ENCODE data around the gene CER1.

CER1 gene

GRCh38 chr9:14678776-14679175 is 43.8 kb downstream of the CER1 start:
- Histone ChIP-seq H3K9ac (ENCODE audit: insufficient read length, low read depth) (no peak overlapping the region), H3K9me3 (ENCODE audit: insufficient read depth, low read length) (no peaks in the 10 kb centered on the region), H3K36me3 (ENCODE audit: insufficient read depth, insufficient read length, low read length) (no peaks in the 10 kb centered on the region), H3K4me1 (ENCODE audit: insufficient read depth, insufficient read length) (no peaks in the 10 kb centered on the region), H3K4me3 (ENCODE audit: insufficient read length, low read depth) (no peak overlapping the region), H3K27me3 (ENCODE audit: insufficient read depth, insufficient read length) (no peaks in the 10 kb centered on the region)
- no peak for DNase-seq (ENCODE audit: low read depth, low spot score)
- TF ChIP-seq YY1 (IDR thresholded peaks at IDR 0.05; ENCODE audit: insufficient read depth, insufficient read length) (no peak), SUZ12 (IDR thresholded peaks at IDR 0.05; ENCODE audit: extremely low read depth, insufficient read depth, insufficient read length) (no peak), ZNF274 (IDR thresholded peaks at IDR 0.05; ENCODE audit: low read depth, low read length) (no peak)

GRCh38 chr9:14677872-14678271 is 44.7 kb downstream of the CER1 start:
- Histone ChIP-seq H3K9me3 (ENCODE audit: insufficient read depth, low read length) (no peaks in the 10 kb centered on the region), H3K9ac (ENCODE audit: insufficient read length, low read depth) (no peak overlapping the region), H3K27me3 (ENCODE audit: insufficient read depth, insufficient read length) (no peaks in the 10 kb centered on the region), H3K36me3 (ENCODE audit: insufficient read depth, insufficient read length, low read length) (no peaks in the 10 kb centered on the region), H3K4me3 (ENCODE audit: insufficient read length, low read depth) (no peak overlapping the region), H3K4me1 (ENCODE audit: insufficient read depth, insufficient read length) (no peaks in the 10 kb centered on the region)
- DNase-seq (ENCODE audit: low read depth, low spot score): no peak
- TF ChIP-seq YY1 (IDR thresholded peaks at IDR 0.05; ENCODE audit: insufficient read depth, insufficient read length): no peak
- no peak for TF ChIP-seq ZNF274 (IDR thresholded peaks at IDR 0.05; ENCODE audit: low read depth, low read length)
- no peak for TF ChIP-seq SUZ12 (IDR thresholded peaks at IDR 0.05; ENCODE audit: extremely low read depth, insufficient read depth, insufficient read length)

GRCh38 chr9:14677396-14677795 is 45.1 kb downstream of the CER1 start:
- H3K36me3 ChIP-seq (ENCODE audit: insufficient read depth, insufficient read length, low read length): no peaks in the 10 kb centered on the region
- no peaks in the 10 kb centered on the region for H3K27me3 ChIP-seq (ENCODE audit: insufficient read depth, insufficient read length)
- no peaks in the 10 kb centered on the region for H3K9me3 ChIP-seq (ENCODE audit: insufficient read depth, low read length)
- no peaks in the 10 kb centered on the region for H3K4me1 ChIP-seq (ENCODE audit: insufficient read depth, insufficient read length)
- DNase-seq (ENCODE audit: low read depth, low spot score): no peak
- no peak overlapping the region for H3K9ac ChIP-seq (ENCODE audit: insufficient read length, low read depth)
- H3K4me3 ChIP-seq (ENCODE audit: insufficient read length, low read depth): no peak overlapping the region
- TF ChIP-seq YY1 (IDR thresholded peaks at IDR 0.05; ENCODE audit: insufficient read depth, insufficient read length) (no peak), ZNF274 (IDR thresholded peaks at IDR 0.05; ENCODE audit: low read depth, low read length) (no peak), SUZ12 (IDR thresholded peaks at IDR 0.05; ENCODE audit: extremely low read depth, insufficient read depth, insufficient read length) (no peak)

- Histone ChIP-seq H3K36me3 (ENCODE audit: insufficient read depth, insufficient read length, low read length) (no peaks in the 10 kb centered on the region), H3K27me3 (ENCODE audit: insufficient read depth, insufficient read length) (no peaks in the 10 kb centered on the region), H3K4me1 (ENCODE audit: insufficient read depth, insufficient read length) (no peaks in the 10 kb centered on the region), H3K9ac (ENCODE audit: insufficient read length, low read depth) (no peak overlapping the region), H3K4me3 (ENCODE audit: insufficient read length, low read depth) (no peak overlapping the region), H3K9me3 (ENCODE audit: insufficient read depth, low read length) (no peaks in the 10 kb centered on the region)
- TF ChIP-seq ZNF274 (IDR thresholded peaks at IDR 0.05; ENCODE audit: low read depth, low read length) (no peak), SUZ12 (IDR thresholded peaks at IDR 0.05; ENCODE audit: extremely low read depth, insufficient read depth, insufficient read length) (no peak), YY1 (IDR thresholded peaks at IDR 0.05; ENCODE audit: insufficient read depth, insufficient read length) (no peak)
- no peak for DNase-seq (ENCODE audit: low read depth, low spot score)
Measured at GRCh38 chr9:14674630-14675029, 47.9 kb downstream of the CER1 start.

GRCh38 chr9:14671377-14671776 is 51.2 kb downstream of the CER1 start:
- H3K4me1 ChIP-seq (ENCODE audit: insufficient read depth, insufficient read length): no peaks in the 10 kb centered on the region
- no peaks in the 10 kb centered on the region for H3K36me3 ChIP-seq (ENCODE audit: insufficient read depth, insufficient read length, low read length)
- H3K4me3 ChIP-seq (ENCODE audit: insufficient read length, low read depth): no peak overlapping the region
- no peak overlapping the region for H3K9ac ChIP-seq (ENCODE audit: insufficient read length, low read depth)
- no peaks in the 10 kb centered on the region for H3K27me3 ChIP-seq (ENCODE audit: insufficient read depth, insufficient read length)
- H3K9me3 ChIP-seq (ENCODE audit: insufficient read depth, low read length): no peaks in the 10 kb centered on the region
- no peak for DNase-seq (ENCODE audit: low read depth, low spot score)
- TF ChIP-seq SUZ12 (IDR thresholded peaks at IDR 0.05; ENCODE audit: extremely low read depth, insufficient read depth, insufficient read length) (no peak), ZNF274 (IDR thresholded peaks at IDR 0.05; ENCODE audit: low read depth, low read length) (no peak), YY1 (IDR thresholded peaks at IDR 0.05; ENCODE audit: insufficient read depth, insufficient read length) (no peak)

GRCh38 chr9:14670718-14671117 is 51.8 kb downstream of the CER1 start:
- no peaks in the 10 kb centered on the region for H3K9me3 ChIP-seq (ENCODE audit: insufficient read depth, low read length)
- H3K27me3 ChIP-seq (ENCODE audit: insufficient read depth, insufficient read length): no peaks in the 10 kb centered on the region
- no peak for TF ChIP-seq YY1 (IDR thresholded peaks at IDR 0.05; ENCODE audit: insufficient read depth, insufficient read length)
- no peak for TF ChIP-seq SUZ12 (IDR thresholded peaks at IDR 0.05; ENCODE audit: extremely low read depth, insufficient read depth, insufficient read length)
- no peak for TF ChIP-seq ZNF274 (IDR thresholded peaks at IDR 0.05; ENCODE audit: low read depth, low read length)
- no peak overlapping the region for H3K4me3 ChIP-seq (ENCODE audit: insufficient read length, low read depth)
- no peak for DNase-seq (ENCODE audit: low read depth, low spot score)
- H3K4me1 ChIP-seq (ENCODE audit: insufficient read depth, insufficient read length): no peaks in the 10 kb centered on the region
- H3K9ac ChIP-seq (ENCODE audit: insufficient read length, low read depth): no peak overlapping the region
- H3K36me3 ChIP-seq (ENCODE audit: insufficient read depth, insufficient read length, low read length): no peaks in the 10 kb centered on the region
